ENCODE measurements around the gene CDYL.

CDYL gene

DNA sequence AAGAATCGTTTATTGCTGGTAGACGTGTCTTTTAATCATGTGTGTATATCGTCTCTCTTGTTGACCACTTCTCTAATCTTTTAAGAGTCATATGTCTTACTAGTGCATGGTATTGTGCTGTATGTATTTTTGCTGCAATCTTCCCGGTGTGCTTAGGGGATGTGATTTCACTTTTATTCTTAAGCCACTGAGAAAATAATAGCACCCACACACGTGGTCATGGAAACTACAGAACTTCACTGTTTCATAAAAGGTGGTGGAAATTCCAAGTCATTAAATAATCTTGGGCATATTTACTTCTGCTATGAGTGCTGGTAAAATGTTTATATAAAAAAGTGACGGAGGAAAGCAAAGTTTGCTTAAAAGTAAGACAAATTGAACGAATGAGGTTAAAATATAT lies 3.0 kb upstream of the CDYL start:
- in situ Hi-C loops (cut with MboI; ENCODE audit: low sequenced_read_pairs): no loop called here

DNA sequence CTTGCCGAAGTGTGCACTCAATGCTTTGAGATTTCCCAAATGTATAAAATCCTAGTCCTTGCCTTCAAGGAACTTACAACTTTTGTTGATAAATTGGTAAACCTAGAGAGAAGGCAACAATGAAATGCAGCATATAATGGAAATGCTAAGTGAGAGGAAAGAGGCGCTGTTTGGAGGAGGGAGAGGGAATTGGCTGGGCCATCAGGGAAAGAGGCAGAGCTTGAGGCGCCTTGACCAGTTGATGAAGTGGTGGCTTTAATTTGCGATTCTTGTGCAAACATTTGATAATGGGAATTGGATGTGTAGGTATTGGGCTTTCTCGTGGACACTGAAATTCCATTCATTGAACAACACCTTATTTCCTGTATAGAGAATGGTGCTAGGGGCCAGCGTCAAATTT lies 1.9 kb upstream of the CDYL start:
- in situ Hi-C loops (cut with MboI; ENCODE audit: low sequenced_read_pairs): no loop called here

DNA sequence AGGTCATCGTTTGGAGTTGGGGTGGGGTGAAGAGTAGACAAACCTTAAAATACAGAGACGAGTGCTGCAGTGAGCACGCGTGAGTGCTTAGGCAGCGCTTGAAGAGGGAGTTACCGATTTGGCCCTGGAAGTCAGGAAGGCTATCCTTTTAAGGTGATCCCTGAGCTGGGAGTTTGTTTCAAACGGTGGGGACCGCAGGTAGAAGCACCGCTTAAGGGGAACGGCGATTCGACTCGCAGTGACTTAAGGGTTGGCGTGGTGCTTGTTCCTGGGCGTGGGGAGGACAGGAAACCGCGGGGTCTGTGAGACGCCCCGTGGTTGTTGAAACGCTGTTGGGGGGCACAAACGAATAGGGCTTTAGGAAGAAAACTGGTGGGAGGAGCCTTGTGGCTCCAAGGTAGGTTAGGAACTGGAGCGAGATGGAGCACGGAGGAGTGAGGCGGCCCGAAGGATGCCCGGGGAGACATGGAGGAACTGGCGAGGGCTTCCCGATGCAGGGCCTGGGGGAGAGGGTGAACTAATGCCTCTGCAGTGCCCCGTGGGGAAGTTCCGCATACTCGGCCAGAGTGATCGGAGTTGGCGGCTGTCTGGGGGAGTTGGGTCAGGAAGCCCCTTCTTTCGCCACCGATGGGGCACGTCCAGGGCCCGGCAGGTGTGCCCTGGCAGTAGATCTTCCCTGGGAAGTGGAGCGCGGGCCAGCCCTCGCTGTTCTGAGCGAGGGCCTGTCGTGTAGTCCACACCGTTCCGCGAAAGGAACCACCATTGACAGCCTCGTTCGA lies 1.3 kb upstream of the CDYL start:
- in situ Hi-C loops (cut with MboI; ENCODE audit: low sequenced_read_pairs): no loop called here

DNA sequence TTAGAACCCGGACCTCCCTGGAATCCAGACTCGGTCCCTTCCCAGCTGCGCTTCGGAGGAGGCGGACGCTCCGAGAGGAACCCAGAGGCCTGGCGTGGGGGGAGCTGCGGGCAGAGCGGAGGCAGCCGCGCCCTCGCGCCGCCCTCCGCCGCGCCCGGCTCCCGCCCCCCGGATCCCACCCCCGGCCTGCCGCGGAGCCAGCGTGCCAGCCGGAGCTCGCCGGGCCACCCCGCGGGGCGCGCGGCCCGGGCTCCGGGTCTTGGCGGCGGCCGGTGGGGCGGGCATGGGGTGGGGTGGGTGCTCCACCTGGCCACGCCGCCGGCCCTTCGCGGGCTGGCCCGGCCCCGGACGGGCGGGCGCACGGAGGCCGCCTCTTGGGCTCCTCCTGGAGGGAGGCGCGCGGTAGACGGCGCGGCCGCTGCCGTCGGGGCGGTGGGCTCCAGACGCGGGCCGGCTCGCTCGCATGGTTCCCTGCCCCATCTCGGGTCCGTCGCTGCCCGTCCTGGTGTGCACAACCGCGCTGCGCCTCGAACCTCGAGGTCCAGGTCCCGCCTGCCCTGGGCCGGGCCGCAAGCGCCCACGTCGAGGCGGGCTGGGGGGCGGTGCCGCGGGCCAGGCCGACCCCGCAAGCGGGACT lies 592 bp upstream of the CDYL start:
- in situ Hi-C loops (cut with MboI; ENCODE audit: low sequenced_read_pairs): no loop called here

DNA sequence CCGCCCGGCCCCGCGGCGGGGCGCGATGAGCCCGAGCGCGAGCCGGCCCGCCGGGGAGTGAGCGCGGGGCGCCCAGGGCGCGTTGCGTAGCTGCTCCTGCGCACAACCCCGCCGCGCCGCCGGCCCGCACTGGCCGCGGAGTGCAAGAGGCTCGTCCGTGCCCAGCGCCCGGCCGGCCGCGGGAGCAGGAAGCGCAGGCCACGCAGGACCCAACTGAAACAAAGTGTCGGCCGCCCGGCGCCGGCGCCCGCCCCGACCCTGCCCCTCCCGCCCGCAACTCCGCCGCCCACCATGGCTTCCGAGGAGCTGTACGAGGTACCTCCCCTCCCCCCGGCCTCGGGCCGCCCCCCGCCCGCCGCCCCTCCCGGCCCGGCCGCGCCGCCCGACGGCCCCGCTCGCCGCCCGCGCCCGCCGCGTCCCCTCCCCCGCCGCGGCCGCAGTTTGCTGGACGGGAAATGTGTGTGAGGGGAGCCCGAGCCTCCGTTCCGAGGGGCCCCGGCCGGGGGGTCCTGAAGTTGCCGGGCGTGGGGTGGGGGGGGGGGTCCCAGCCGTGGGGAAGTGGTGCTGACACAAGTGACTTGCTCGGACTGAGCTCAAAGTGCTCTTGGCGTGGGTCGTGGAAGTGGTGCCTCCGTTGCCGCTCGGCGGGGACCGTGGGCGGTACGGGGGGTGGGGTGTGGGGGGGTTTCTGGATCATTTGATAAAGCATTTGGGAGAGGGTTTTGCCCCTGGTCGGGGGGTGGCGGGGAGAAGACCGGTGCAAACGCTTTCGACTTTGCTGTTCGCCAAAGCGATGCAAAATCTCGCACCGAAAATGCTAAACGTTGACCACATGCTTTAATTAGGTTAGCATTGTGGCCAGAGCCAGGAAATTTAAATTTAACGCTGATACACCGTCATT lies 539 bp downstream of the CDYL start:
- in situ Hi-C loops (cut with MboI; ENCODE audit: low sequenced_read_pairs): no loop called here

DNA sequence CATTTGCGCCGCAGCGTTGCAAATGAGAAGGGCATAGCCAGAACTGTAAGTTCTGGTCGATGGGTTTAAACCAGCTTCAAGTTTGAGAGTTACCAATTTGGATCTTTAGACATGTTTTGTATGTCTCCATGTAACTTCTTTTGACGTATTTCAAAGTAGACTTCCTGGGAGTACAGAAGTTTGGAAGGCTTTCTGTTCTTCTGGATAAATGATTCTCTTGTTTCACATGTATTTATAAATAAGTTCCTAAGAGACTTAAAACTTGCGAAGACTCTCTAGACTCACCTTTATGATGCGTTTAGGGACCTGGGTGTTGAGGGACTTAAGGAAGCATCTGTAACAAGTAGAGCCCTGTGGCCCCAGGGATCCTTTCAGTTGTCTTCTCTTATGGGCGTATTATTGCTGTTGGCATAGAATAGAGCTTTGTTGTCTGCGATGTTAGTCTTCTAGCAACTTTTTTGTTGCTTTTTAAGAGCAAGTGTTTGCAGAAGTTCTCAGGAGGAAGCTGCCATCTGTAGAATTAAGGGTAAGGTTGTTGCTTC lies 1.3 kb downstream of the CDYL start:
- in situ Hi-C loops (cut with MboI; ENCODE audit: low sequenced_read_pairs): no loop called here

DNA sequence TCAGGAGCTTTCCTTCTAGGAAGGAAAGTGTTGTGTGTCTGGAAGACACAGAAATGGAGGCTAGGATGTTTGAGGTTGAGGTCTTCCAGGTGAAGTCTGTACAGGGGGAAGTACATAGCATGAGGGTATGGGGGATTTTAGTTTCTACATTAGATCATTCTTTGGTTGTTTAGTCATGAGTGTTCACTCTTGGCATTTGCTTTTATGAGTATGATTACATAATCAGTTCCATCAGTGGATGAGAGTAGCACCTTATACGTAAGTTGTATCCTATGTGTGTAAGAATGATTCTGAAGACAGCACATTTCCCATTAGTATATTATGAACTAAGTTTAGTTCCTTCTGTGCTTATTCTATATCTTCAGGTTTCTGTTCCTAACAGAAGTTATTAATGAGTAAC lies 1.9 kb downstream of the CDYL start:
- in situ Hi-C loops (cut with MboI; ENCODE audit: low sequenced_read_pairs): no loop called here

DNA sequence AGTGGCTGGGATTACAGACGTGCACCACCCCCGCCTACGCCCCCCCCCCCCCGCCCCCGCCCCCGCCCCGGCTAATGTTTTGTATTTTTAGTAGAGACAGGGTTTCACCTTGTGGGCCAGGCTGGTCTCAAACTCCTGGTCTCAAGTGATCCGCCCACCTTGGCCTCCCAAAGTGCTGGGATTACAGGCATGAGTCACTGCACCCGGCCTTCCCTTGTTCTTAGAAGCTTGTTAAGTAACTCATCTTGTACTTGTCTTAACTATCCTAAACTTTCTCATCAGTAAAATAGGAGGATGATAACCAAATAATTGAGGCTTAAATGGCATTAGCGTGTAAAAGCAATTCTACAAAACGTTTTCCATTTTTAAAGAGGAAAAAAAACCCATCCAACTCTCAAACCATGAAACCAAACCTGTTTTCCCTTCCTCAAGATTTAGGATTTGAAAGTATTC lies 4.2 kb downstream of the CDYL start:
- in situ Hi-C loops (cut with MboI; ENCODE audit: low sequenced_read_pairs): no loop called here

DNA sequence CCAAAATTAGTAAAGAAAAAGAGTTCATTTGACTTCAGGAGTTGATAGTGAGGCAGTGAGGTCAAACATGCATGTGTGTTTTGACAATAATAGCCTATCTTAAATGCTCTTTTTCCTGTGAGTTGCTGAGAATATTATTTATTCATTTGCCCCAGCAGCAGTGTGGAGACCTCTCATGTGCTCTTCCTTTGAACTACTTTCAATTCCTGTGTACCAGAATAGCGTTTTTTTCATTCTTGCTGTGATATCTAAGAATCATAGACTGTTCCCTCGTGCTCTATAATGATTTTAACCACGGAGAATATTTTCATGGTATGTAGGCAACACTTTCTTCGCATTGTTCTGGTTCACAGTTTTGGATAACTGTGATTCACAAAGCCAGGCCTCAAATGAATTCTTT lies 5.2 kb downstream of the CDYL start:
- in situ Hi-C loops (cut with MboI; ENCODE audit: low sequenced_read_pairs): no loop called here

DNA sequence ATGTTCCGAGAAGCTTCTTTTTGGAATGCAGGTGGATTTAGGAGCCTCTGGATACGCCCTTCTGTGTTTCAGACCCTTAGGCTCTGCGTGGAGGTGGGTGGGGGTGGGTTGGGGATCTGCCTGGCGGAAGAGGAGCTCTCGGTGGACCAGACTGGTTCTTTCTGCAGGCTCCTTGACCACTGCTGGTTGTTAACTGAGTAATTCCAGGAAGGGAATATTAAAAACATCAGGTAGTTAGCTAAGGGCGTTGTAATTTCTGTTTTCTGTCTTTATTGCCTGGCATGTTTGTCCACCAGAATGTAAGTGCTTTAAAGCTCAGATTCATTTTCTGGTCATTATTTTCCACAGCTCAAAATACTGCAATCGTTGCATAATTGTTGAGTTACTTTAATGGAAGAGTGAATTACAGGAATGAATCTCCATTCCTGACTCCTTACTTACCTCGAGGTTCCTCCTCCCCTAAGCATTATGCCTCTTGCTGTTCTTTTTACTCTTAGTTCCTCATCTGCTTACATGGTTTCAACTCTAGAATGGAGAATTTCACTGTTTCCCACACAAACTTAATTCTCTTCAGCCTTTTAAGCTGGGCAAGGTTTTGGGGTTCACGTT lies 5.9 kb downstream of the CDYL start:
- in situ Hi-C loops (cut with MboI; ENCODE audit: low sequenced_read_pairs): no loop called here

DNA sequence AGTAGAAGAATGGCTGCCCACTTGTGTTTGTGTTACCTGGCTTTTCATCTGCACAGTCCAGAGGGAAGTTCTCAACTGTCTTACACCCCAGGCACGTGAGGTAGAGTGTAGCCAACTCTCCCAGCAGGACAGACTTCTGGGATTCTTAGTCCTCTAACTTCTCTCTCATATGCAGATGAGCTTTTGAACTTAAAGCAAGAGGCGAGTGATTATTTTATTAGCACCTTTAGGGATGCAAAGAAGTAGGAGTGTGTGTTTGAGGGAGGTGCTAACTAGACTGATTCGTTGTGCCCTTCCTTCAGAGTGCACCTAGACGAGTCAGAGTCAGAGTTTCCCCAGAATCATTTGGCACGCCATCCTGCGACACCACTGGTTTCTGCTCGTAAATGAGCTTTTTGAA lies 10.8 kb downstream of the CDYL start:
- in situ Hi-C loops (cut with MboI; ENCODE audit: low sequenced_read_pairs): no loop called here

DNA sequence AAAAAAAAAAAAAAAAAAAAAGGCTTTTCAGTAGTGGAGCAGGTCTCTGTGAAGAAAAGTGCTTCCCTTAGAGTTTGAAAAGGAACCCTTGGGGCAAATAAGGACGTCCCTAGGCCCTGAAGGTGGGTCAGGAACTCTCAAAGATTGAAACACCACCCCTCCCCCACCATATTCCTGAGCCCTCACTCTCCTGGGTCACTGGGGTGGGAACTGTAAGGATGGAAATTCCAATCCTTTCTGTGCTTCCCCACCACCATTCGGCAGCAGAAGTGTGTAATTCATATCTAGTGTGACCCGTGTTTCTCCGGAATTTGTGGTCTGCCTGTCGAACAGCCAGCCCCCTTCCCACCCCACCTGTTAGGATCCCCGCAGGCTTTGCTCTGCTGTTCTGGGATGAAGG lies 12.3 kb downstream of the CDYL start:
- in situ Hi-C loops (cut with MboI; ENCODE audit: low sequenced_read_pairs): no loop called here

DNA sequence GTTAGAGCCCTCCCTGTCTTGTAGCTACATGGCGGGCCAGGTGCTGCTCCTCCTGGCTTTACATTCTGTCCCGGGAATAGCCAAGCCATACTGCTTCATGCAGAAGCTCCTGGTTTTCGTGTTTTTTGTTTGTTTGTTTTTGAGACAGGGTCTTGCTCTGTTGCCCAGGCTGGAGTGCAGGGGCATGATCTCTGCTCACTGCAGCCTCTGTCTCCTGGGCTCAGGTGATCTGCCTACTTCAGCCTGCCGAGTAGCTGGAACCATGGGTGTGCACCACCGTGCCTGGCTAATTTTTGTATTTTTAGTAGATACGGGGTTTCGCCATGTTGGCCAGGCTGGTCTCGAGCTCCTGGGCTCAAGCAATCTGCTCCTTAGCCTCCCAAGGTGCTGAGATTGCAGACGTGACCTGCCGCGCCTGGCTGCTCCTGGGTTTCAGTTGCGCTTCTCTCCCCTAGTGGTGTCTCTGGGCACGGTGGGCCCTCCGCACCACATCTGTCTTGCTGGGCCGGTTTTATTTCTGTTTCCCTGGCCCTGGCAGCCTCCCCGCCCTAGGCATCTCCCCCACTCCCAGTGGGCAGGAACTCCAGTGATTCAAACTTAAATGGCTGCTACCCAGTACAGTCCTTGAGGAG lies 12.9 kb downstream of the CDYL start:
- in situ Hi-C loops (cut with MboI; ENCODE audit: low sequenced_read_pairs): no loop called here

DNA sequence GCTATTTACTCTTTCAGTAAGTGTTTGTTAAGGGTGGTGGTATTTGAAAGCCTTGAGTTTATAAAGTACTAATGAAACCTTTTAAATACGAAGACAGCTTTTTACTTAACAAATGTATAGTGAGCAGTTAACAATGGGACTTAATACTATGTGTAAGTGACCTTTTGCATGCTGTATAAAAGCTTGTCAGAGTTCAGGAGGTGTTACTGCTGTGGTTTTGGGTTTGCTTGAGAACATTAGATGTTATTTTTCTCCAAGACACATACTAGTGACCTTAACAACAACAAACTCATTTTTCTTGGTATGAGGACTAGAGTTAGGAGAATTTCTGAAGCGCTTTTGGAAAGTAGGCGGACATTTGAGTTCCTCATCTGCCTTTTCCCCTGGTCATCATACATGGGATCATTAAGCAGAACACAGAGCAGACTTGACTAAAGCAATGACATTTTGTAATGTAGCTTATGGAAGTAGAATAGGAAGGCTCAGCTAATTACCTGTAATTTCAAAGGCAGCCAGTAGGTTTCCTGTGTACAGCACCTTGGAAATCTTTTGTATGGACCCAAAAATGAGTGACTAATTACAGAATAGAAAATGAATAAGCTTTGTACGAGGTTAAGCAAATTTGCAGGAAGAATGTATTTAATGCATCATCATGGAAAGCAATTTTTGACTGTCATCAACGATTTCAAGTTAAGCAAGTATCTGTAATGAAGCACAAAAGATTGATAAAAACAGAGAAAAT lies 14.1 kb downstream of the CDYL start:
- in situ Hi-C loops (cut with MboI; ENCODE audit: low sequenced_read_pairs): no loop called here

DNA sequence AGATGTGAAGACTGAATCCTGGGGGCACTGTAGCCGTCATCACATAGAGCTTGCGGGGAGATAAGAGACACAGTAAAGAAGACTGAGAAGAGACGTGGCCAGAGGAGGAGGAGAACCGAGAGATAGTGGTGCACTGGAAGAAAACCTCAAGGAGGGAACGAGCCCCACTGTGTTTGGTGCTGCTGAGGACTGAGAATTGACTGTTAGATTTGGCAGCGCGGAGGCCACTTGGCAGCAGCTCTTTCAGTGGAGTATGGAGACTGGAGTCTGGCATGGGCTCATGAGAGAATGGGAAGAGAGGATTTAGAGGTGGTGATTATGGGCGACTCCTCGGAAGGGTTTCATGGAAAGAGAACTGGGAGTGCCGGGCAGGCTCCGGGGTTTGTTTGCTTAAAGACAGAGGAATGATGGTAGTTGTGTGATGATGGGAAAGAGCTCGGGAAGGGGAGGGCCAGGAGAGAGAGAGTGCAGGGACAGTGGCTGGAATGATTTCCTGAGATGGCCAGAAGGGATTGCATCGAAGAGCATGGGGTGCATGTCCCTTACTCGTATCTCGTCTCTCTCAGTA lies 18.0 kb downstream of the CDYL start:
- in situ Hi-C loops (cut with MboI; ENCODE audit: low sequenced_read_pairs): no loop called here

DNA sequence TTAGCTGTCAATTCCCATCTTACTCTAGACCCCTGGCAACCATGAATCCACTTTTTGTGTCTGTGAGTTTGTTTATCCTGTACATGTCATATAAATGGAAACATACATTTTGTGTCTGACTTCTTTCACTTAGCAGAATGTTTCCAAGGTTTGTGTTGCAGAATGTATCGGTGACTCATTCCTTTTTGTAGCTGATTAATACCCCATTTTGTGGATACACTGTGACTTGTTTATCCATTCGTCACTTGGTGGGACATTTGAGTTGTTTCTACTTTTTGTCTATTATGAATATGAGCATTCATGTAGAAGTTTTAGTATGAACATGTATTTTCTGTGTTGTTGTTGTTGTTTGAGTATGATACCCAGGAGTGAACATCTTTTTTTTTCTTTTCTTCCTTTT lies 21.4 kb downstream of the CDYL start:
- in situ Hi-C loops (cut with MboI; ENCODE audit: low sequenced_read_pairs): no loop called here

DNA sequence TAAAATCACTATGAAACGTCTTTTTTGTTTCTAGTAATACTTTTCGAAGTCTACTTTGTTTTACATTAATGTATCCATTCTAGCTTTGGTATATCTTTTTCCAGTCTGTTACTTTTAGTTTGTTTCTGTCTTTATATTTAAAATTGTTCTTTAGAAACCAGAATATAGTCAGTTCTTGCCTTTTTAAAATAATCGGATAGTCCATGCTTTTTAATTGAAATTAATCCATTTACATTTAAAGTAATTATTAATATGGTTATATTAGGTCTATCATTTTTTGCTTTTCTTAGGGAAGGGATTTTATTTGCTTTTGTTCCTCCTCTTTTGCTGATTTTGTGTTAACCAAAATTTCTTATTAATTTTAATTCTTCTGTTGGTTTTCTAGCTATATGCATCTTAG lies 23.7 kb downstream of the CDYL start:
- in situ Hi-C loops (cut with MboI; ENCODE audit: low sequenced_read_pairs): no loop called here

DNA sequence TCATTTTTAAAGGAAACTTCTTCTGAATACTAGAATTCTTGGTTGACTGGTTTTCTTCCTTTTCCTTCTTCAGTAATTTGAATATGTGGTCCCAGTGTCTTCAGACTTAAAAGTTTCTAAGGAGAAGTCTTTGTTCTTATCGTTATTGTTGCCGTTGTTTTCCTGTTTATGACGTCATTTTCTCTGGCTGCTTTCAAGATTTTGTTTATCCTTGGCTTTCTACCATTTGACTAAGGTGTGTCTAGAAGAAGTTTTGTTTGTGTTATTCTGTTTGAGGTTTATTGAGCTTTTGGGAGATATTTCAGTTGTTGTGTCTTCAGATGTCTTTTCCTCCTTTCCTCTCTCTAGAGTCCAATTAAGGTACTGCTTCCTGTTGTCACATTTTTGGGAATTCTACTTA lies 24.5 kb downstream of the CDYL start:
- in situ Hi-C loops (cut with MboI; ENCODE audit: low sequenced_read_pairs): no loop called here

DNA sequence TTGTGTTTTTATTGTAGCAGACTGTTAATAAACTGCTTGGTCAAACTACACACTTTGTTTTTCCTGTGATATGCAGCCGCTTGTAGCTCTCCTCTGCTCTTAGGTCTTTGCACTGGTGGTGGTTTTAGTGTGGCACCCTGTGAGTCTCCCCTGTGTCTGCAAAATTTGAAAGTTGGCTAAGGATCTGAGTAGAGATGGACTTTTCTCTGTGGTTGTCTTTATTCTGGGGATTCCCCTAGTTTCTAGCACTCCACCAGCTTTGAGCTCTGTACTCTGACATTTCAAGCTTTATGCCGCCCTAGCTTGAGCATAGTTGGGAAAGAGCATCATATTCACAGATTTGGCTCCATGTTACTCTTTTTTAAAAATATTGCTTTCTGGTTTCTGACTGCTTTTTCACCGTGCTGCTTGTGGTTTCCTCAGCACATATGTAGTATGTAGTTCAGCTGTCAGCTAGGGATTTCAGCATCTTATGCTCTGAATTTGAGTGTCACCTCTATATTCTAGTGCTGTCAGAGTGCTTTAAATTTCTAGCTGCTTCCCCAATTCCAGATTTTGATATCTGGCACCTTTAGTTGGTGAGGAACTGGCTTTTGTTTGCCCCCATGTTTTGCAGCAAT lies 25.4 kb downstream of the CDYL start:
- in situ Hi-C loops (cut with MboI; ENCODE audit: low sequenced_read_pairs): no loop called here

All from HL-60/S4 treated with phorbol 12-myristate 13-acetate at 8.2 ng/mL for 4 days and 3 days (cell line).